Heart left ventricle (tissue), 13 donors: ENCODE measurements around the gene ADPRS.

ENCODE experiments used
- CTCF ChIP-seq, 12 donors: fragments of 200-600 bp; sonication (generic) in 4 of 12; IDR thresholded peaks; one replicate each; pipeline versions ENCODE4 v1.5.0 to v1.8.0; 2018 to 2022; ENCODE audit warnings: antibody characterized with exemption in 12 of 12, mild to moderate bottlenecking in 5 of 12
- POLR2A ChIP-seq, 2 donors: fragments of 450-650 bp; IDR thresholded peaks; one replicate each; pipeline ENCODE4 v1.6.1; 2017; ENCODE audit warnings: antibody characterized with exemption in 2 of 2, mild to moderate bottlenecking in 2 of 2, moderate library complexity in 2 of 2
- donor health status: ischemic (EF 13 %, LVEDD 7.1; RV severe dilation, severe dysfunction).
- donor health status: DM: no; HTN: yes; CAD: no.
- donor health status: DM: no; HTN: no; CAD: no.
- donor health status: ischemic (EF 25% LVEDD 6.9; RV normal size, moderate dysfunction).
- donor health status: ischemic (EF 25% LVEDD 5.7; RV mildly dilated, moderate dysfunction).
- donor health status: ischemic (EF 35%, LVEDD 5.7; RV mildly dilated, moderate dysfunction).
- donor health status: nonischemic (EF 11% LVEDD 7.7; RV severe dilation, severe dysfunction).
- donor health status: DM: yes; HTN: yes; CAD: no.
- donor health status: PGD.
- donor health status: ischemic (EF 29% LVEDD 5.4; RV normal size, mild dysfunction).
- donor health status: nonischemic (EF 23%, LVEDD 6.1; RV moderate dilation, normal function).

GRCh38 chr1:36128126-36128904, 39.6 kb downstream of the ADPRS start:
- TF ChIP-seq POLR2A (IDR thresholded peaks at IDR 0.05) (no peak), CTCF (IDR thresholded peaks at IDR 0.05) (no peak)
